Tibial nerve (tissue), 3 donors: ENCODE measurements around the gene ALG1L2.

ENCODE experiments used
- POLR2A ChIP-seq, 2 donors: fragments of 450-650 bp; IDR thresholded peaks; one replicate each; pipeline ENCODE4 v1.6.1; 2017; ENCODE audit warnings: antibody characterized with exemption in 2 of 2, mild to moderate bottlenecking in 2 of 2, moderate library complexity in 2 of 2
- TF ChIP-seq, protein P1 (sequence below), 5 experiments: fragments of 200-600 bp in 3 of 5; fragments of 450-650 bp in 2 of 5; sonication (generic) in 3 of 5; IDR thresholded peaks; one replicate each; pipeline ENCODE4 v1.5.1; 2016 to 2019; ENCODE audit warnings: antibody characterized with exemption in 5 of 5, mild to moderate bottlenecking in 3 of 5, moderate library complexity in 2 of 5

DNA sequence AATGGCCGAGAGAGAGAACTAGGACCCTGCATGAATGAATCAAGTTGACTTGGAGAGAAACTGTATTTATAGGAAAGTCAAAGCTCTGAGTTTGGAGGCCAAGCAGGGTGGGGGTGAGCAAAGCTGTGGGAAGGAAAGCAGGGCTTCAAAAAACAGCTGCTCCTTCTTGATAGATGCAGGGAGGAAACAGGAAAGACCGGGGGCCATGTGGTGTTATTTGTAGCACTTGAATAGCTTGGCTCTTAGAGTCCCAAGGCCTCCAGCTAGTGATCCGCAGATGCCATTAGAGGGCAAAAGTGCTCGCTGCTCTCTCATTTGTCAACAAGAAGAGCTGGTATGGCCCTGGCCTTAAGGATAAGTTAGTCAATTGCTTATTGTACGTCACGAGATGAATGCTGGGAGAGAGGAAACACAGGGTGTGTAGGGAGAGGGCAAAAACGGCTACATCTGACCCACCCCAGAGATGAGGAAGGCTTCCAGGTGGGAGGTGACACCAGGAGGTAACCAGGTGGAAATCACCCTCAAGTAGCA lies at the start of gene ALG1L2:
- TF ChIP-seq, protein P1, sequence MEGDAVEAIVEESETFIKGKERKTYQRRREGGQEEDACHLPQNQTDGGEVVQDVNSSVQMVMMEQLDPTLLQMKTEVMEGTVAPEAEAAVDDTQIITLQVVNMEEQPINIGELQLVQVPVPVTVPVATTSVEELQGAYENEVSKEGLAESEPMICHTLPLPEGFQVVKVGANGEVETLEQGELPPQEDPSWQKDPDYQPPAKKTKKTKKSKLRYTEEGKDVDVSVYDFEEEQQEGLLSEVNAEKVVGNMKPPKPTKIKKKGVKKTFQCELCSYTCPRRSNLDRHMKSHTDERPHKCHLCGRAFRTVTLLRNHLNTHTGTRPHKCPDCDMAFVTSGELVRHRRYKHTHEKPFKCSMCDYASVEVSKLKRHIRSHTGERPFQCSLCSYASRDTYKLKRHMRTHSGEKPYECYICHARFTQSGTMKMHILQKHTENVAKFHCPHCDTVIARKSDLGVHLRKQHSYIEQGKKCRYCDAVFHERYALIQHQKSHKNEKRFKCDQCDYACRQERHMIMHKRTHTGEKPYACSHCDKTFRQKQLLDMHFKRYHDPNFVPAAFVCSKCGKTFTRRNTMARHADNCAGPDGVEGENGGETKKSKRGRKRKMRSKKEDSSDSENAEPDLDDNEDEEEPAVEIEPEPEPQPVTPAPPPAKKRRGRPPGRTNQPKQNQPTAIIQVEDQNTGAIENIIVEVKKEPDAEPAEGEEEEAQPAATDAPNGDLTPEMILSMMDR (IDR thresholded peaks at IDR 0.05) = no peak
- TF ChIP-seq POLR2A (IDR thresholded peaks at IDR 0.05) = no peak
